PC-3 (cell line): ENCODE data around the gene MMP1. TPM values are rescaled to one million over a fixed set of nuclear protein-coding genes. Genes with fewer than 3 reads are reported as not detected.
"Not testable (repeated sequence)": the region's sequence is repeated elsewhere in the genome, so short reads cannot be mapped to it uniquely, and the experiment has no call there.

Experiments used
- ATAC-seq: fragments of 200-7000 bp; cut with Tn5 transposase; 2 replicates; pipeline ENCODE4 v1.9.1; 2020; ENCODE audit warnings: mild to moderate bottlenecking, moderate library complexity
- BruUV-seq: library from RNA; stranded (reverse); fragments of 400-500 nt; replicated peaks from 2 replicates; lab custom pipeline; 2021; lab: Mats Ljungman, UMichigan
- CTCF ChIA-PET: fragments of 300-600 bp; sonication (Branson Sonifier 250); formaldehyde crosslinking; loops from one replicate; lab custom pipeline; 2022; ENCODE audit warnings: antibody characterized with exemption; lab: Charles Lee
- POLR2A ChIA-PET: fragments of 300-600 bp; sonication (Branson Sonifier 250); formaldehyde crosslinking; loops from one replicate; lab custom pipeline; 2022; ENCODE audit warnings: antibody characterized with exemption; ENCODE audit not compliant: unreplicated experiment; lab: Charles Lee
- DNase-seq: peaks from one replicate; pipeline ENCODE4 v3.0.0-alpha.2; 2015
- H2AFZ ChIP-seq: fragments of 300-600 bp; sonication (generic); 2 replicates; pipeline ENCODE4 v1.6.0; 2016; ENCODE audit warnings: antibody characterized with exemption, low read length
- H3F3A ChIP-seq: fragments of 300-600 bp; sonication (generic); one replicate; pipeline ENCODE4 v1.6.0; 2017; ENCODE audit warnings: antibody characterized with exemption, low read length, control low read depth, mild to moderate bottlenecking; ENCODE audit not compliant: unreplicated experiment
- H3K27ac ChIP-seq: fragments of 300-600 bp; sonication (generic); 2 replicates; pipeline ENCODE4 v1.5.1; 2016; ENCODE audit warnings: mild to moderate bottlenecking, low read length
- H3K27me3 ChIP-seq: fragments of 300-600 bp; sonication (generic); 2 replicates; pipeline ENCODE4 v1.6.1; 2016; ENCODE audit warnings: low read length, mixed read lengths
- H3K36me3 ChIP-seq: fragments of 300-600 bp; sonication (generic); 2 replicates; pipeline ENCODE4 v1.6.1; 2016; ENCODE audit warnings: low read depth, mixed run types, low read length, mixed read lengths
- H3K4me1 ChIP-seq: fragments of 300-600 bp; sonication (generic); 2 replicates; pipeline ENCODE4 v1.5.1; 2016; ENCODE audit warnings: low read length; ENCODE audit not compliant: insufficient read depth
- H3K4me2 ChIP-seq: fragments of 300-600 bp; sonication (generic); 2 replicates; pipeline ENCODE4 v1.6.0; 2016; ENCODE audit warnings: low read length
- H3K4me3 ChIP-seq: fragments of 300-600 bp; sonication (generic); 2 replicates; pipeline ENCODE4 v1.5.1; 2016; ENCODE audit warnings: mild to moderate bottlenecking, low read length, mixed read lengths
- H3K79me2 ChIP-seq: fragments of 300-600 bp; sonication (generic); 2 replicates; pipeline ENCODE4 v1.6.1; 2017; ENCODE audit warnings: low read length, mixed read lengths
- H3K9ac ChIP-seq: fragments of 300-600 bp; sonication (generic); 2 replicates; pipeline ENCODE4 v1.6.0; 2016; ENCODE audit warnings: mild to moderate bottlenecking, low read length
- H3K9me2 ChIP-seq: fragments of 300-600 bp; sonication (generic); replicated peaks from 2 replicates; pipeline ENCODE4 v1.6.1; 2016; ENCODE audit warnings: mixed run types, low read length, mixed read lengths
- H3K9me3 ChIP-seq: fragments of 300-600 bp; sonication (generic); 2 replicates; pipeline ENCODE4 v1.6.1; 2016; ENCODE audit warnings: low read length, mixed read lengths
- H4K20me1 ChIP-seq: fragments of 300-600 bp; sonication (generic); 2 replicates; pipeline ENCODE4 v1.6.1; 2016; ENCODE audit warnings: low read length, mixed read lengths
- CTCF ChIP-seq: fragments of 300-600 bp; sonication (generic); conservative IDR thresholded peaks from 2 replicates; pipeline ENCODE4 v1.5.1; 2017; ENCODE audit warnings: antibody characterized with exemption, low read depth, mild to moderate bottlenecking, low read length
- EZH2 ChIP-seq: fragments of 300-600 bp; sonication (generic); IDR thresholded peaks from one replicate; pipeline ENCODE4 v1.6.1; 2017; ENCODE audit warnings: antibody characterized with exemption, mild to moderate bottlenecking, low read length; ENCODE audit not compliant: unreplicated experiment
- EZH2phosphoT487 ChIP-seq: fragments of 300-600 bp; sonication (generic); IDR thresholded peaks from 2 replicates; pipeline ENCODE4 v1.6.1; 2018; ENCODE audit warnings: mild to moderate bottlenecking, antibody characterized with exemption, low read length, borderline replicate concordance
- intact Hi-C: fragments of 100-400 bp; cut with micrococcal nuclease; formaldehyde crosslinking; loops from 2 replicates; pipeline ENCODE4 v1.9.0; 2023
- total RNA-seq: library from RNA; depleted of rRNA; stranded (reverse); fragments of >200 nt; gene quantifications from 2 replicates; pipeline ENCODE4 v1.2.3, GENCODE V29; 2014; rRNA removed

Gene MMP1
- total RNA-seq, 1 experiment from 2014 or later: 7.3 TPM

GRCh38 chr11:102751673-102752072 lies 46.3 kb downstream of the MMP1 start:
- Histone ChIP-seq H3K36me3 (no peaks in the 10 kb centered on the region), H3K27me3 (peaks cover 31% of the 10 kb centered on the region), H3K9me3 (no peaks in the 10 kb centered on the region), H2AFZ (no peak overlapping the region), H3K9me2 (no peaks in the 10 kb centered on the region), H3F3A (no peaks in the 10 kb centered on the region), H3K79me2 (no peaks in the 10 kb centered on the region), H3K4me3 (no peak overlapping the region), H3K4me1 (no peaks in the 10 kb centered on the region), H4K20me1 (no peaks in the 10 kb centered on the region), H3K4me2 (no peak overlapping the region), H3K27ac (no peak overlapping the region), H3K9ac (no peak overlapping the region)
- intact Hi-C loops: no loop called here
- ChIA-PET POLR2A (no interaction called here), CTCF (no interaction called here)
- ATAC-seq (no peak), DNase-seq (no peak)
- no TSS peak for BruUV-seq
- TF ChIP-seq EZH2phosphoT487 (no peak), EZH2 (no peak), CTCF (no peak)

- intact Hi-C loops: no loop called here
- Histone ChIP-seq H3K27me3 (peaks cover 25% of the 10 kb centered on the region), H2AFZ (no peak overlapping the region), H3K4me2 (no peak overlapping the region), H3K79me2 (no peaks in the 10 kb centered on the region), H3F3A (no peaks in the 10 kb centered on the region), H3K27ac (no peak overlapping the region), H3K36me3 (no peaks in the 10 kb centered on the region), H3K9me3 (no peaks in the 10 kb centered on the region), H3K4me1 (no peaks in the 10 kb centered on the region), H3K4me3 (no peak overlapping the region), H4K20me1 (no peaks in the 10 kb centered on the region), H3K9ac (no peak overlapping the region), H3K9me2 (no peaks in the 10 kb centered on the region)
- ChIA-PET CTCF (interaction anchor here (0.7 kb wide), 1 partner anchor 33 kb away, joined by 5 read pairs; no protein-coding TSS in a partner anchor), POLR2A (interaction anchor here (0.6 kb wide), 1 partner anchor 10 kb away, joined by 12 read pairs; no protein-coding TSS in a partner anchor)
- DNase-seq (no peak), ATAC-seq (no peak)
- TF ChIP-seq EZH2 (no peak), CTCF (no peak), EZH2phosphoT487 (no peak)
- no TSS peak for BruUV-seq
Observed at GRCh38 chr11:102749101-102749722, 48.7 kb downstream of the MMP1 start.

- H3K4me3 ChIP-seq, H3K27ac ChIP-seq, DNase-seq, H2AFZ ChIP-seq, intact Hi-C loops, ATAC-seq, CTCF ChIA-PET, POLR2A ChIA-PET, H3K79me2 ChIP-seq, H3K36me3 ChIP-seq, H3K4me1 ChIP-seq, H3K9me2 ChIP-seq, BruUV-seq, H4K20me1 ChIP-seq, H3K9me3 ChIP-seq, H3K9ac ChIP-seq, H3K4me2 ChIP-seq, H3F3A ChIP-seq: not testable (repeated sequence)
- H3K27me3 ChIP-seq: peaks cover 16% of the 10 kb centered on the region; the same call in 1 of the 2 replicates
Observed at GRCh38 chr11:102746746-102747578, 51.0 kb downstream of the MMP1 start.

Other genes with a start within 250 kb of the MMP1 start
- not detected in 2 replicates for gene MMP20, start 172.8 kb downstream of the MMP1 start, total RNA-seq
- not detected in 2 replicates for gene MMP27, start 92.4 kb downstream of the MMP1 start, total RNA-seq
- not detected in 2 replicates for gene MMP8, start 73.2 kb downstream of the MMP1 start, total RNA-seq
- gene MMP10, start 17.5 kb downstream of the MMP1 start, total RNA-seq: 0.07 and 0.69 TPM in 2 replicates
- gene MMP3, start 45.4 kb upstream of the MMP1 start, total RNA-seq: not detected in 2 replicates
- not detected in 2 replicates for gene MMP12, start 76.8 kb upstream of the MMP1 start, total RNA-seq
- 2.4 and 2.6 TPM in 2 replicates for gene MMP13, start 157.6 kb upstream of the MMP1 start, total RNA-seq